Loucy (cell line): ENCODE results near the gene CHRM2.

Source experiments
- CTCF ChIP-seq: fragments of 200-600 bp; sonication (generic); conservative IDR thresholded peaks from 2 replicates; pipeline ENCODE4 v1.5.1; 2014; ENCODE audit warnings: mild to moderate bottlenecking, antibody characterized with exemption, low read length
- EZH2phosphoT487 ChIP-seq: fragments of 200-600 bp; IDR thresholded peaks from 2 replicates; pipeline ENCODE4 v1.6.1; 2018; ENCODE audit warnings: antibody characterized with exemption, mild to moderate bottlenecking, moderate library complexity, borderline replicate concordance

GRCh38 chr7:136897676-136898075, 29.2 kb downstream of the CHRM2 start:
- TF ChIP-seq CTCF, result no peak
- no peak for TF ChIP-seq EZH2phosphoT487
